Trophoblast cell (in vitro differentiated cells and primary cell): ENCODE measurements around the gene APBA2.
A peak's percentile ranks its signal among the peaks of the same experiment; 100 is the strongest.

Experiments used
- DNase-seq, 2 donors: peaks; one replicate each; pipeline ENCODE4 v3.0.0-alpha.2; 2016
- H2AFZ ChIP-seq: 2 replicates; pipeline ENCODE4 v1.6.1; 2013; ENCODE audit warnings: low read length, moderate library complexity, mild to moderate bottlenecking; ENCODE audit not compliant: insufficient read depth, poor library complexity
- H2AK5ac ChIP-seq: 2 replicates; pipeline ENCODE4 v1.6.1; 2013; ENCODE audit warnings: mild to moderate bottlenecking, low read length
- H2BK120ac ChIP-seq: 2 replicates; pipeline ENCODE4 v1.6.1; 2013; ENCODE audit warnings: low read length, mild to moderate bottlenecking, moderate library complexity; ENCODE audit not compliant: insufficient read depth, poor library complexity
- H2BK12ac ChIP-seq: 2 replicates; pipeline ENCODE4 v1.6.1; 2013; ENCODE audit warnings: mild to moderate bottlenecking, low read length, moderate library complexity
- H2BK5ac ChIP-seq: 2 replicates; pipeline ENCODE4 v1.6.1; 2013; ENCODE audit warnings: low read length, low read depth, moderate library complexity, mild to moderate bottlenecking; ENCODE audit not compliant: poor library complexity
- H3K14ac ChIP-seq: 2 replicates; pipeline ENCODE4 v1.6.1; 2013; ENCODE audit warnings: mild to moderate bottlenecking, low read length
- H3K18ac ChIP-seq: 2 replicates; pipeline ENCODE4 v1.6.1; 2013; ENCODE audit warnings: mild to moderate bottlenecking, low read length
- H3K23ac ChIP-seq: 2 replicates; pipeline ENCODE4 v1.6.1; 2013; ENCODE audit warnings: low read length
- H3K27ac ChIP-seq: 2 replicates; pipeline ENCODE4 v1.5.1; 2013; ENCODE audit warnings: low read depth, mild to moderate bottlenecking, inconsistent platforms, low read length, moderate library complexity
- H3K27me3 ChIP-seq: 2 replicates; pipeline ENCODE4 v1.6.1; 2013; ENCODE audit warnings: inconsistent platforms, mild to moderate bottlenecking, low read length, moderate library complexity; ENCODE audit not compliant: insufficient read depth
- H3K36me3 ChIP-seq, 2 experiments: 1 replicate in 1 of 2; 2 replicates in 1 of 2; pipeline ENCODE4 v1.6.1; 2013; ENCODE audit warnings: low read length in 2 of 2, mild to moderate bottlenecking in 2 of 2, moderate library complexity in 1 of 2; ENCODE audit not compliant: insufficient read depth in 2 of 2, control insufficient read depth in 1 of 2
- H3K4ac ChIP-seq: 2 replicates; pipeline ENCODE4 v1.6.1; 2013; ENCODE audit warnings: low read depth, mild to moderate bottlenecking, low read length, moderate library complexity
- H3K4me1 ChIP-seq, 2 experiments: 1 replicate in 1 of 2; 2 replicates in 1 of 2; pipeline ENCODE4 v1.6.1; 2013; ENCODE audit warnings: low read length in 2 of 2, mild to moderate bottlenecking in 2 of 2, moderate library complexity in 1 of 2; ENCODE audit not compliant: insufficient read depth in 2 of 2, control insufficient read depth in 1 of 2
- H3K4me2 ChIP-seq: 2 replicates; pipeline ENCODE4 v1.6.1; 2013; ENCODE audit warnings: inconsistent platforms, mild to moderate bottlenecking, low read length, moderate library complexity
- H3K4me3 ChIP-seq: 2 replicates; pipeline ENCODE4 v1.5.1; 2013; ENCODE audit warnings: mild to moderate bottlenecking, low read depth, low read length, inconsistent platforms
- H3K79me1 ChIP-seq: one replicate; pipeline ENCODE4 v1.6.1; 2013; ENCODE audit warnings: low read length
- H3K79me2 ChIP-seq: 2 replicates; pipeline ENCODE4 v1.6.1; 2013; ENCODE audit warnings: low read length, mild to moderate bottlenecking; ENCODE audit not compliant: control insufficient read depth, insufficient read depth, poor library complexity
- H3K9ac ChIP-seq: 2 replicates; pipeline ENCODE4 v1.6.1; 2013; ENCODE audit warnings: mild to moderate bottlenecking, low read length
- H3K9me3 ChIP-seq: 2 replicates; pipeline ENCODE4 v1.6.1; 2013; ENCODE audit warnings: low read depth, mild to moderate bottlenecking, control low read depth, inconsistent platforms, low read length; ENCODE audit not compliant: insufficient read depth
- H4K12ac ChIP-seq: 2 replicates; pipeline ENCODE4 v1.6.1; 2013; ENCODE audit warnings: low read depth, mild to moderate bottlenecking, low read length, moderate library complexity
- H4K8ac ChIP-seq: 2 replicates; pipeline ENCODE4 v1.6.1; 2013; ENCODE audit warnings: low read depth, mild to moderate bottlenecking, low read length, moderate library complexity
- H4K91ac ChIP-seq: one replicate; pipeline ENCODE4 v1.6.1; 2013; ENCODE audit warnings: low read depth, mild to moderate bottlenecking, low read length, moderate library complexity
- WGBS: extraction: QIAGEN DNeasy Blood & Tissue Kit; methylation state at CpG from one replicate; pipeline ENCODE4 v1.1.7; 2013; ENCODE audit warnings: missing lambda C conversion rate; ENCODE audit not compliant: insufficient read length, insufficient coverage; ENCODE audit errors: extremely low coverage; 5-methylcytosine and 5-hydroxymethylcytosine counted together

The APBA2 gene

DNA sequence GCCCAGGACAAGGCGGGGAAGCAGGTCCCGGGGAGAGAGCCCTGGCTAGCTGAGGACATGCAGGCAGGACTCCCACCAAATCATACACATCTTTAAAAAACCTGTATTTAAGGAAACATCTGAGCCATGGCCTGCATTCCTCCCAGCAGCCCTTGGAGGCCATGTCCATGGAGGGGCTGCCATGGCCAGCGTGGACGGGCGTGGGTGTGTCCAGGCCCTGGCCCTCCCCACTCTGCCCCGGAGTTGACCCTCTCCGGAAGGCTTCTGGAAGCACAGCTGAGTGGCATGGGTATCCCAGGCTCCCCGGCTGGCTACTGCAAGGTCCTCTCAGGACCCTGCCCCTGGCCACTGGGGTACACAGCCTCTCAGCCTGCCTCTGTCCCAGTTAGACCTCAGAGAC, 234.1 kb downstream of the APBA2 start:
- Histone ChIP-seq H2BK12ac (no peak overlapping the region), H2AFZ (no peak overlapping the region), H3K4me1 (peaks cover 3 to 13% of the 10 kb centered on the region in 2 experiments), H4K91ac (no peak overlapping the region), H3K79me1 (peaks cover 3% of the 10 kb centered on the region), H3K14ac (no peak overlapping the region), H3K79me2 (no peaks in the 10 kb centered on the region), H3K23ac (no peak overlapping the region), H3K27ac (no peak overlapping the region), H2BK5ac (no peak overlapping the region), H3K27me3 (no peaks in the 10 kb centered on the region), H3K9ac (no peak overlapping the region), H3K18ac (no peak overlapping the region), H3K4me2 (no peak overlapping the region), H3K4ac (no peak overlapping the region), H3K9me3 (peaks cover 3% of the 10 kb centered on the region), H2BK120ac (no peak overlapping the region), H4K12ac (no peak overlapping the region), H4K8ac (no peak overlapping the region), H3K4me3 (no peak overlapping the region), H3K36me3 (no peaks in the 10 kb centered on the region), H2AK5ac (no peak overlapping the region)
- WGBS: no CpG with 5 or more reads among the region's 8 CpGs
- no peak for DNase-seq

DNA sequence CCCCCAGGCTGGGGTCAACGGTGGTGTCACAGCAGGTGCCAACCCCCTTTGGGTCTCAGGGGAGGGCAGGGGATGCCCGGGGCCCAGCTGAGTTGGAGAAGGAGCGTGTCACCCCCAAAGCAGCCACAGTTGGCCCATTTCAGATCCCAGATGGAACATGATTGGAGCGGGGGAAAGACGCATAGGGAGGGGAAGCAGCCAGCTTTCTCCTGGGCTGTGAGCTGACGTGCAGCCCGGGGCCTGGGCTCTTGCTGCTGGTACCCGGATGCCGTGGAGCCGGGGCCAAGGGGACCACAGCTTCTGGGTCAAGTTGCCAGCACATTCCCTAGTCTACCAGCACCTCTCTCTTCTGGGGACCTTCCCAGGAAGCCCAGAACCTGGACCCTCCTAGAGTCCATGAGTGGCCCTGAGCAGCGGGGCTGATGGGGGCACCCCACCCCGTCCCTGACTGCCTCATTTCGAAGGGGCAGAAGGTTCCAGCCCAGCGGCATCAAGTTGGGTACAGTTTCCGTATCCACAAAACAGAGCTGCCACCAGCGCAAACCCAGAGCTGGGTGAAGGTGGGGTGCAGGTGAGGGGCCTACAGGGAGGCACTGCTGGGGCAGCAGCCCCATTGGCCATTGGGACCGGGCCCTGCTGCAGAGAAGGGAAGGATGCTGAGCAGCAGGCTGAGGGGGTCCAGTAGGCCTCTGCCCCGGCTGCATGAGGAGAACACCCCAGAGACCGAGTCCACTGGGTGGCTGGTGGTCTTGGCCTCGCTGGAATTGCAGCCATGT, 235.0 kb downstream of the APBA2 start:
- no peak overlapping the region for H3K4me3 ChIP-seq
- H3K9me3 ChIP-seq: peaks cover 3% of the 10 kb centered on the region
- H3K23ac ChIP-seq: no peak overlapping the region
- H3K36me3 ChIP-seq: no peaks in the 10 kb centered on the region
- no peak overlapping the region for H3K27ac ChIP-seq
- H4K12ac ChIP-seq: no peak overlapping the region
- H3K18ac ChIP-seq: no peak overlapping the region
- no peaks in the 10 kb centered on the region for H3K27me3 ChIP-seq
- H3K14ac ChIP-seq: no peak overlapping the region
- H2AK5ac ChIP-seq: no peak overlapping the region
- H3K9ac ChIP-seq: no peak overlapping the region
- no peak overlapping the region for H4K91ac ChIP-seq
- no peak overlapping the region for H2BK12ac ChIP-seq
- H2BK120ac ChIP-seq: no peak overlapping the region
- H3K79me1 ChIP-seq: no peaks in the 10 kb centered on the region
- no peak overlapping the region for H3K4me2 ChIP-seq
- H3K4me1 ChIP-seq: peaks cover 2 to 9% of the 10 kb centered on the region in 2 experiments
- no peaks in the 10 kb centered on the region for H3K79me2 ChIP-seq
- no peak overlapping the region for H2AFZ ChIP-seq
- peak; percentile 54 to 74 for DNase-seq
- H2BK5ac ChIP-seq: no peak overlapping the region
- no peak overlapping the region for H4K8ac ChIP-seq
- no peak overlapping the region for H3K4ac ChIP-seq
- WGBS: no CpG with 5 or more reads among the region's 20 CpGs

DNA sequence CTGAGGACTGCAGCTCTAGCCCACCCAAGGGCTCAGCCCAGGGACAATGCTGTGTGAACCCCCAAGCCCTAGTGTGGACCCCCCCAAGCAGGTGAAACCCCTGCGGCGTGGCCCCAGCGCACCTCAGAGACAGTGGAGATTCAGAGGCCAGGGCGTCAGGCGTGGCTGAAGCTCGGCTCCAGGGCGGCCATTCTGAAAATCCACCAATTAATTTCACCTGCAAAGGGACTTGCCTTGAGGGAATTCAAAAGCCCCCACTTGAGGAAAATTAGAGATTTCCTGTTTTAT, 235.5 kb downstream of the APBA2 start:
- WGBS: no CpG with 5 or more reads among the region's 7 CpGs
- Histone ChIP-seq H3K27me3 (no peaks in the 10 kb centered on the region), H3K4me3 (no peak overlapping the region), H3K4ac (no peak overlapping the region), H2BK12ac (no peak overlapping the region), H3K4me1 (peaks cover 0 to 8% of the 10 kb centered on the region in 2 experiments), H2BK120ac (no peak overlapping the region), H3K27ac (no peak overlapping the region), H3K4me2 (no peak overlapping the region), H3K18ac (no peak overlapping the region), H2AK5ac (no peak overlapping the region), H4K12ac (no peak overlapping the region), H3K9ac (no peak overlapping the region), H3K9me3 (peaks cover 3% of the 10 kb centered on the region), H3K79me2 (no peaks in the 10 kb centered on the region), H4K8ac (no peak overlapping the region), H3K14ac (no peak overlapping the region), H4K91ac (no peak overlapping the region), H3K36me3 (no peaks in the 10 kb centered on the region), H2AFZ (no peak overlapping the region), H3K79me1 (no peaks in the 10 kb centered on the region), H3K23ac (no peak overlapping the region), H2BK5ac (no peak overlapping the region)
- no peak for DNase-seq

DNA sequence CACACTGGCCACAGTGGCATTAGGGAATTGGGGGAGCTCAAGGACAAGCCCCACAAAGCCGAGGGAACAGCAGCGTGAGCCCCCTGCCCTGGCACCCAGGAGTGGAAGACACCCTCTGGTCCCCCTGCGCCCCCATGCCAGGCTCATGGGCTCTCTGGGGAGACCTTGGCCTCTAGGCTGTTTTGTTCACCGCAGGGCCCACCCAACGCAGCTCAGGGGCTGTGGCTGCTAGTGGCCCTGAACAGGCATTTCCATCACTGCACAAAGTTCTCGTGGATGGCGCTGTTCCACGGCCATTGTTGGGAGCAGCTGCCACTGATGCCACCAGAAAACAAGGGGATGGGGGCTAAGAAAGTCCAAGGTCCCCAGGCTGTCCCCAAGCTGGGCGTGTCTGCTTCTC, 236.1 kb downstream of the APBA2 start:
- Histone ChIP-seq H3K18ac (no peak overlapping the region), H3K4me2 (no peak overlapping the region), H2AK5ac (no peak overlapping the region), H3K4ac (no peak overlapping the region), H3K27me3 (no peaks in the 10 kb centered on the region), H3K4me3 (no peak overlapping the region), H4K91ac (no peak overlapping the region), H3K79me2 (no peaks in the 10 kb centered on the region), H4K12ac (no peak overlapping the region), H3K79me1 (no peaks in the 10 kb centered on the region), H3K9me3 (peaks cover 3% of the 10 kb centered on the region), H2AFZ (no peak overlapping the region), H3K36me3 (no peaks in the 10 kb centered on the region), H2BK12ac (no peak overlapping the region), H2BK5ac (no peak overlapping the region), H4K8ac (no peak overlapping the region), H3K4me1 (peaks cover 0 to 8% of the 10 kb centered on the region in 2 experiments), H3K27ac (no peak overlapping the region), H3K14ac (no peak overlapping the region), H3K9ac (no peak overlapping the region), H2BK120ac (no peak overlapping the region), H3K23ac (no peak overlapping the region)
- WGBS: no CpG with 5 or more reads among the region's 9 CpGs
- DNase-seq: no peak
